HepG2 (cell line): ENCODE data around the gene TWF1. TPM values are rescaled to one million over a fixed set of nuclear protein-coding genes. Genes with fewer than 3 reads are reported as not detected.
A peak's percentile ranks its signal among the peaks of the same experiment; 100 is the strongest.

Source experiments
- AKAP8 ChIP-seq: sonication (generic); formaldehyde crosslinking; IDR thresholded peaks from 2 replicates; pipeline ENCODE4 v1.5.1; 2020; ENCODE audit warnings: mild to moderate bottlenecking, missing genetic modification reagents
- CHD4 ChIP-seq: fragments of 200-600 bp; sonication (generic); IDR thresholded peaks from 2 replicates; pipeline ENCODE4 v1.7.0; 2017; ENCODE audit warnings: mild to moderate bottlenecking, low read length, borderline replicate concordance
- GATAD1 ChIP-seq: IDR thresholded peaks from 2 replicates; pipeline ENCODE4 v1.6.1; 2016; ENCODE audit warnings: missing genetic modification reagents, missing compliant biosample characterization
- GLI4 ChIP-seq: sonication (generic); formaldehyde crosslinking; IDR thresholded peaks from 2 replicates; pipeline ENCODE4 v1.5.1; 2020; ENCODE audit warnings: missing genetic modification reagents, mild to moderate bottlenecking, moderate library complexity, borderline replicate concordance
- HCFC1 ChIP-seq: fragments of 150-350 bp; IDR thresholded peaks from 2 replicates; pipeline ENCODE4 v1.6.1; 2014; ENCODE audit warnings: low read depth, low read length
- HOXD1 ChIP-seq: sonication (generic); formaldehyde crosslinking; IDR thresholded peaks from 2 replicates; pipeline ENCODE4 v1.5.0; 2020; ENCODE audit warnings: missing genetic modification reagents
- KDM5A ChIP-seq: fragments of 200-600 bp; sonication (generic); IDR thresholded peaks from 2 replicates; pipeline ENCODE4 v1.7.0; 2018; ENCODE audit warnings: antibody characterized with exemption, mild to moderate bottlenecking, low read length, borderline replicate concordance
- KLF16 ChIP-seq, 2 experiments: sonication (generic) in 1 of 2; formaldehyde crosslinking in 1 of 2; IDR thresholded peaks; 2 replicates each; pipeline versions ENCODE4 v1.6.1 to v1.8.0; 2016 to 2023; ENCODE audit warnings: missing genetic modification reagents in 2 of 2, missing compliant biosample characterization in 1 of 2
- KLF6 ChIP-seq: IDR thresholded peaks from 2 replicates; pipeline ENCODE4 v1.8.0; 2016; ENCODE audit warnings: missing biosample characterization, missing genetic modification reagents
- MAZ ChIP-seq, 2 experiments: sonication (generic) in 1 of 2; formaldehyde crosslinking in 1 of 2; IDR thresholded peaks; 2 replicates each; pipeline versions ENCODE4 v1.5.0 to v1.6.1; 2012 to 2020; ENCODE audit warnings: low read depth in 2 of 2, mild to moderate bottlenecking in 2 of 2, borderline replicate concordance in 1 of 2, improper control_type of control experiment in 1 of 2, low read length in 1 of 2, missing genetic modification reagents in 1 of 2, moderate library complexity in 1 of 2
- PHB2 ChIP-seq: fragments of 450-650 bp; IDR thresholded peaks from 2 replicates; pipeline ENCODE4 v1.6.1; 2018; ENCODE audit not compliant: partially characterized antibody
- PRDM15 ChIP-seq: sonication (generic); formaldehyde crosslinking; IDR thresholded peaks from 2 replicates; pipeline ENCODE4 v1.4.0; 2020; ENCODE audit warnings: missing genetic modification reagents
- SKI ChIP-seq: fragments of 450-650 bp; IDR thresholded peaks from one replicate; pipeline ENCODE4 v1.6.1; 2018; ENCODE audit warnings: mild to moderate bottlenecking; ENCODE audit not compliant: partially characterized antibody
- ZC3H4 ChIP-seq: sonication (generic); formaldehyde crosslinking; IDR thresholded peaks from 2 replicates; pipeline ENCODE4 v1.4.0; 2020; ENCODE audit warnings: missing genetic modification reagents, borderline replicate concordance
- ZNF329 ChIP-seq: sonication (generic); formaldehyde crosslinking; IDR thresholded peaks from 2 replicates; pipeline ENCODE4 v1.9.0; 2021; ENCODE audit warnings: low read depth, mild to moderate bottlenecking, missing genetic modification reagents
- ZNF510 ChIP-seq: sonication (generic); formaldehyde crosslinking; IDR thresholded peaks from 2 replicates; pipeline ENCODE4 v1.4.0; 2020; ENCODE audit warnings: low read depth, mild to moderate bottlenecking, missing genetic modification reagents
- ZNF776 ChIP-seq: sonication (generic); formaldehyde crosslinking; IDR thresholded peaks from 2 replicates; pipeline ENCODE4 v1.4.0; 2020; ENCODE audit warnings: mild to moderate bottlenecking, missing genetic modification reagents
- ZNF83 ChIP-seq: sonication (generic); formaldehyde crosslinking; IDR thresholded peaks from 2 replicates; pipeline ENCODE4 v1.4.0; 2020; ENCODE audit warnings: missing genetic modification reagents, mild to moderate bottlenecking, borderline replicate concordance
- polyA plus RNA-seq, 8 experiments: library from polyadenylated mRNA; depleted of rRNA in 3 of 8; stranded (reverse) in 7 of 8; unstranded in 1 of 8; fragments of >200 nt; fragmentation: Illumina TruSeq in 4 of 8; extraction: Trizol in 4 of 8; gene quantifications; 2 replicates each; pipeline versions ENCODE4 v1.2.1 to v1.2.3, GENCODE V29; 2011 to 2016; ENCODE audit warnings: low read depth in 4 of 8, missing spikeins in 1 of 8, mixed read lengths in 1 of 8; ENCODE audit not compliant: insufficient read depth in 1 of 8
- total RNA-seq, 5 experiments: library from RNA; depleted of rRNA; stranded (reverse); fragments of >200 nt; fragmentation: Illumina TruSeq; extraction: Trizol; gene quantifications; 2 replicates each; pipeline ENCODE4 v1.2.3, GENCODE V29; 2016; ENCODE audit warnings: low read depth in 1 of 5
- TF ChIP-seq, protein P1 (sequence below): sonication (generic); formaldehyde crosslinking; IDR thresholded peaks from 2 replicates; pipeline ENCODE4 v1.5.0; 2020; ENCODE audit warnings: missing genetic modification reagents, mild to moderate bottlenecking, borderline replicate concordance
- TF ChIP-seq, protein P2 (sequence below): sonication (generic); formaldehyde crosslinking; IDR thresholded peaks from 2 replicates; pipeline ENCODE4 v1.5.1; 2020; ENCODE audit warnings: mild to moderate bottlenecking, missing genetic modification reagents, moderate library complexity
- TF ChIP-seq, protein P3 (sequence below): sonication (generic); formaldehyde crosslinking; IDR thresholded peaks from 2 replicates; pipeline ENCODE4 v1.8.1; 2023; ENCODE audit warnings: mild to moderate bottlenecking, moderate library complexity, missing genetic modification reagents

TWF1 gene
- total and polyA plus RNA-seq, 2 of the 13 experiments (the other 11 are each of a cell fraction or from before 2014, with no cell fraction given), result 32.3 to 85.5 TPM

- TF ChIP-seq KLF6 (CRISPR knock-in tag), result peak; percentile 77
- no peak; the same call in 1 of the 2 replicates for TF ChIP-seq HCFC1
- peak; percentile 52; the same call in 1 of the 2 replicates for TF ChIP-seq MAZ (IDR thresholded peaks at IDR 0.05; ENCODE audit: borderline replicate concordance, low read depth, low read length)
- TF ChIP-seq MAZ (CRISPR knock-in tag; IDR thresholded peaks at IDR 0.05; ENCODE audit: low read depth), result peak; percentile 50; the same call in 1 of the 2 replicates
- TF ChIP-seq KDM5A, result peak; percentile 23; the same call in 1 of the 2 replicates
- 0 out of 2 replicates have a peak, but pooled peaks have one; percentile 58 for TF ChIP-seq GLI4 (CRISPR knock-in tag)
- peak in 1 of 2 experiments; percentile 54; a peak in 1 of 4 replicates for TF ChIP-seq KLF16 (CRISPR knock-in tag; IDR thresholded peaks at IDR 0.05)
- peak; percentile 50; the same call in 1 of the 2 replicates for TF ChIP-seq AKAP8
- TF ChIP-seq HOXD1, result 0 out of 2 replicates have a peak, but pooled peaks have one; percentile 15
- no peak for TF ChIP-seq ZC3H4 (CRISPR knock-in tag)
- TF ChIP-seq SKI, result peak; percentile 71
- TF ChIP-seq, protein P1, sequence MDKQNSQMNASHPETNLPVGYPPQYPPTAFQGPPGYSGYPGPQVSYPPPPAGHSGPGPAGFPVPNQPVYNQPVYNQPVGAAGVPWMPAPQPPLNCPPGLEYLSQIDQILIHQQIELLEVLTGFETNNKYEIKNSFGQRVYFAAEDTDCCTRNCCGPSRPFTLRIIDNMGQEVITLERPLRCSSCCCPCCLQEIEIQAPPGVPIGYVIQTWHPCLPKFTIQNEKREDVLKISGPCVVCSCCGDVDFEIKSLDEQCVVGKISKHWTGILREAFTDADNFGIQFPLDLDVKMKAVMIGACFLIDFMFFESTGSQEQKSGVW, result no peak
- TF ChIP-seq ZNF329 (CRISPR knock-in tag), result no peak
- no peak for TF ChIP-seq PHB2
- TF ChIP-seq ZNF83, result peak; percentile 61; the same call in 1 of the 2 replicates
- no peak; the same call in 1 of the 2 replicates for TF ChIP-seq PRDM15
- TF ChIP-seq, protein P2, sequence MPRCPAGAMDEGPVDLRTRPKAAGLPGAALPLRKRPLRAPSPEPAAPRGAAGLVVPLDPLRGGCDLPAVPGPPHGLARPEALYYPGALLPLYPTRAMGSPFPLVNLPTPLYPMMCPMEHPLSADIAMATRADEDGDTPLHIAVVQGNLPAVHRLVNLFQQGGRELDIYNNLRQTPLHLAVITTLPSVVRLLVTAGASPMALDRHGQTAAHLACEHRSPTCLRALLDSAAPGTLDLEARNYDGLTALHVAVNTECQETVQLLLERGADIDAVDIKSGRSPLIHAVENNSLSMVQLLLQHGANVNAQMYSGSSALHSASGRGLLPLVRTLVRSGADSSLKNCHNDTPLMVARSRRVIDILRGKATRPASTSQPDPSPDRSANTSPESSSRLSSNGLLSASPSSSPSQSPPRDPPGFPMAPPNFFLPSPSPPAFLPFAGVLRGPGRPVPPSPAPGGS (CRISPR knock-in tag), result 0 out of 2 replicates have a peak, but pooled peaks have one; percentile 50
- no peak; the same call in 1 of the 2 replicates for TF ChIP-seq ZNF776 (CRISPR knock-in tag)
- TF ChIP-seq CHD4, result no peak
- TF ChIP-seq ZNF510 (CRISPR knock-in tag), result no peak
- TF ChIP-seq, protein P3, sequence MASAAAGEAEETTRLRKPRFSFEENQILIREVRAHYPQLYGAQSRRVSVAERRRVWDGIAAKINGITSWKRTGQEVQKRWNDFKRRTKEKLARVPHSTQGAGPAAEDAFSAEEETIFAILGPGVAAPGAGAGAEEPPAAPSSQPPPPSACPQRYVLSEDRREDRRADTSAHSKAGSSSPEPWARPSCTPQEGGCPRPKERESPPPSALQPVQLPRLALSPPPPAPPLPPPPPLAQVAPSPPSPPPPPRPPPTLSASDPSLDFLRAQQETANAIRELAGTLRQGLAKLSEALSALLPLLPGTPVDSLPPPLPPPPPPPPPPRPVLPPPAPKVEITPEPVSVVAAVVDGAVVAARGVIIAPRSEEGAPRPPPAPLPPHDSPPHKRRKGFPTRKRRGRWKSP (CRISPR knock-in tag), result 0 out of 2 replicates have a peak, but pooled peaks have one; percentile 53
- TF ChIP-seq GATAD1 (CRISPR knock-in tag), result peak; percentile 80
Measured at GRCh38 chr12:43805860-43806736, at the start of gene TWF1 (continued).
